Immature natural killer cell (primary cell): ENCODE data around the gene SMPD1. TPM values are rescaled to one million over a fixed set of nuclear protein-coding genes. Genes with fewer than 3 reads are reported as not detected.

Experiments
- DNase-seq, 3 donors: peaks; one replicate each; pipeline ENCODE4 v3.0.0; 2022; ENCODE audit warnings: mixed read lengths in 1 of 3
- H3K27ac Mint-ChIP-seq, 6 donors: one replicate each; pipeline ENCODE4 v1.8.0; 2020; ENCODE audit warnings: mixed read lengths in 6 of 6, mild to moderate bottlenecking in 5 of 6, inconsistent platforms in 4 of 6, moderate library complexity in 3 of 6
- H3K27me3 Mint-ChIP-seq, 3 donors: one replicate each; pipeline ENCODE4 v1.8.0; 2020 to 2021; ENCODE audit warnings: low read depth in 3 of 3, mild to moderate bottlenecking in 3 of 3, mixed read lengths in 3 of 3, moderate library complexity in 3 of 3, inconsistent platforms in 1 of 3
- H3K36me3 Mint-ChIP-seq, 3 donors: one replicate each; pipeline ENCODE4 v1.8.0; 2020; ENCODE audit warnings: mixed read lengths in 3 of 3, inconsistent platforms in 2 of 3, mild to moderate bottlenecking in 2 of 3
- H3K4me1 Mint-ChIP-seq, 2 donors: one replicate each; pipeline ENCODE4 v1.8.0; 2020; ENCODE audit warnings: inconsistent platforms in 2 of 2, mild to moderate bottlenecking in 2 of 2, mixed read lengths in 2 of 2, moderate library complexity in 1 of 2
- H3K4me3 Mint-ChIP-seq, 5 donors: one replicate each; pipeline ENCODE4 v1.8.0; 2020; ENCODE audit warnings: mild to moderate bottlenecking in 5 of 5, mixed read lengths in 5 of 5, inconsistent platforms in 3 of 5, moderate library complexity in 3 of 5
- H3K9me3 Mint-ChIP-seq, 6 donors: one replicate each; pipeline ENCODE4 v1.8.0; 2020; ENCODE audit warnings: mild to moderate bottlenecking in 6 of 6, mixed read lengths in 6 of 6, inconsistent platforms in 4 of 6, moderate library complexity in 3 of 6
- polyA plus RNA-seq, 3 donors: library from polyadenylated mRNA; unstranded; fragments of 300-500 nt; fragmentation: Illumina TruSeq; gene quantifications; one replicate each; pipeline ENCODE4 v1.2.3, GENCODE V29; 2021

SMPD1 gene
- polyA plus RNA-seq, 3 donors from 2014 or later = 12.0 to 21.9 (median 18.4) TPM

DNA sequence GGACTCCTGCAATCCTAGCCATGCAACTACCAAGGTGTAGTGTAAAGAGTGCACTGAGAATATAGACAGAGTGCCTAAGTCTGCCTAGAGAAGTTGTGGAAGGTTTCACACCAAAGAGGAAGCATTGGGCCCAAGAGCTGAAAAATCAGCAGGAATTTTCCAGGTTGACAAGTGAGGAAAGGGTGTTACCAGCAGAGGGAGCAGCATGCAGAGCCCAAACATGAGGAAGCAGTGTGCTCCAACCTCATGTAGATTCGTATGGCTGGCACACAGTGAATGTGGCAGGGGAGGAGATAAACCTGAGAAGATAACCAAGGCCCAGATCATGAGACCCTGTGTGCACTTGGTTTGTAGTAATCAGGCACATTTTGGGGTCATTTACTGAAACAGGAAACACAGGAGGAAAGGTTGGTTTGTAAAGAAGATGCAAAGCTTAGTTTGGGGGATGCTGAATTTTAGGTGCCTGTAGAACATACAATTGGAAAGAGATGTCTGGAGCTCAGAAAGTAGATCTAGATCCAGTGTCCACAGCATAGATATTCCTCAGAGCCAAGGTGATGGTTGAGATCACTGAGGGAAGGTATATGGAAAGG lies 48.8 kb downstream of the SMPD1 start:
- peaks cover 0 to 2% (median 0%) of the 10 kb centered on the region in 3 donors for H3K27me3 Mint-ChIP-seq

DNA sequence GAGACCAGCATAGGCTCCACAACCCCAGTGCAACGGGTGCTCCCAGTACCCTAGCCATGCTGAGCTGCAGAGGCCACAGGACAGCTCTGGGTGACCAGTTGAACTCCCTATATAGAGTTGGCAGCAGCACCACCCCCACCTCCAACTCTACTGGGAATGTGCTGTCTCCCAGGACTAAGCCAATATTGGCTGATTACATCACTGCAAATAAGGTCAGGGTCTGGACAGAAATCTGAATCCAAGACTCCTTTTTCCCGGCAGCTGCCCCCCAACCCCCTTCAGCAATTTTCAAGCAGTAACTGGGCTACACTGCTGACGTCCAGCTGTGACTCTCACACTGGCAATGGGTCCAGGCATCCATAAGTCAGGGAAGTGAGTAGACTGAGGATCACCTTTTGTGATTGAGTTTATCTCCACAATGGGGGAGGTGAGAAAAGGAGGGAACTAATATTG lies 50.7 kb downstream of the SMPD1 start, which contains the start of gene HPX:
Gene HPX (minus strand): TSS at position 82 of the 453 bp plus-strand sequence. CDS start 24 bp downstream, at position 58.
- no peak within 1 kb of the TSS for H3K4me3 Mint-ChIP-seq

More for the DNA sequence above, 48.8 kb downstream of the SMPD1 start:
- Mint-ChIP-seq H3K9me3 (no peaks in the 10 kb centered on the region), H3K4me1 (no peaks in the 10 kb centered on the region), H3K27ac (no peak overlapping the region), H3K36me3 (peaks cover 0 to 3% (median 0%) of the 10 kb centered on the region in 3 donors), H3K4me3 (no peak overlapping the region)
- peak; percentile 12 to 30 (median 17) for DNase-seq

DNA sequence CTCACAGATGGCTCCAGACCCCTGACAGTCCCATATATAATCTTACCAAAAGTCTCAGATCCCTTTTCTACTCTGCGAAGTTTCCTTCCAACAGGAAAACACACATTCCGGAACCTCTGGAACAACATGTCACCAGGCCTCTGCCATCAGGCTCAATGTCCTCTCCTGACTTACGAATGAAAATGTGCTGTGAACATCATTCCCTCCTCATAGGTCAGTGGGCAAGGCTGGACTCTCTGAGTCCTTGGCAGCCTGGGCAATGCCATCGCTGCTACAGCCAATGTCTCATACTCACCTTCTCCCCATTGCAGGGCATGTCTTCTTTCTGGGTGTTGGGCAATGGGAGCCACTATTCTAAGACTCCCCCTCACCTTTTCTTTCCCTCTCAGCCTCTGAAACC lies 52.2 kb downstream of the SMPD1 start:
- Mint-ChIP-seq H3K27me3 (no peaks in the 10 kb centered on the region), H3K9me3 (no peaks in the 10 kb centered on the region), H3K4me3 (no peak overlapping the region), H3K36me3 (no peaks in the 10 kb centered on the region), H3K4me1 (no peaks in the 10 kb centered on the region), H3K27ac (no peak overlapping the region)
- DNase-seq = no peak

More for the DNA sequence above, 50.7 kb downstream of the SMPD1 start, which contains the start of gene HPX:
- Mint-ChIP-seq H3K4me1 (no peaks in the 10 kb centered on the region), H3K36me3 (peaks cover 0 to under 1% (median 0%) of the 10 kb centered on the region in 3 donors), H3K27me3 (no peaks in the 10 kb centered on the region), H3K27ac (peak within 1 kb of the TSS in 1 of 6 donors; percentile 20), H3K9me3 (no peaks in the 10 kb centered on the region)
- no peak for DNase-seq

DNA sequence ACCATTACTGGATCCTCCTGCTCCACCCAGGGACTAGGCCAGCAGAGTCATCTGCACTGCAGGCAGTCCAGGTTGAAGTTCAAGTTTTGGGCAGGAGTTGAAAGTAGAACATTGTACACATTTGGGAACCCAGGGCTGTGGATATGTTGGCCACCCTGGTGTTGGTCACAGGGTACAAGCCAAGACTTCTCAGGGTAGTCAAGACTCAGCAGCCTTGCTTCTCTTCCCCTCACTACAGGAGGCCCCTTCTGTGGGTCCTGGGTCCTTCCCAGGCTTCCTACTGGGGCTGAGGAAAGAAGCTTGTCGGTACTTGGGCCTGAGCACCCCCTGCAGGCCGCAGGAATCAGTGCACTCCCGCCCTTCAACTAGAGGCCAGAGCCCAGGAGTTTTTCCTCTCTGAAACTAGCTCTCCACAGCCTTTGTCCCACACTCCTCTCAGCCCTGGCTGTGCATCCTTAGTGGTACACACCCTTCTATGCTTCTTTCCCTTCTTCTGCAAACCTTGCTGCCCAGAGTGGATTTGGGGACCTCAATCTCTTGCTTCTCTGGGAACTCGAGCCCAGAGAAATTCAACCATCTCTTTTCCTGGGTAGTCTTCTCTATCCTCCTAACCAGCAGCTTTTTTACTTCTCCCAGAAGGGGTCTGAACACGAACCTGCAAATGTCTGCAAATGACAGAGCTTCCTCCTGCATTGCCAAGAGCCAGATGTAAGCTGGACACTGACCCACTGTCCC lies 53.2 kb downstream of the SMPD1 start:
- Mint-ChIP-seq H3K27ac (no peak overlapping the region), H3K9me3 (no peaks in the 10 kb centered on the region), H3K4me1 (no peaks in the 10 kb centered on the region), H3K36me3 (peaks cover 0 to 5% (median 0%) of the 10 kb centered on the region in 3 donors), H3K27me3 (no peaks in the 10 kb centered on the region), H3K4me3 (no peak overlapping the region)
- DNase-seq = peak; percentile 38 to 54 (median 52)

Other genes starting within 250 kb of the SMPD1 start
- not detected for gene OR52B2, start 220.1 kb upstream of the SMPD1 start, polyA plus RNA-seq
- not detected for gene OR52W1, start 191.2 kb upstream of the SMPD1 start, polyA plus RNA-seq
- not detected for gene C11orf42, start 184.9 kb upstream of the SMPD1 start, polyA plus RNA-seq
- 10 to 100 TPM; 11.9 to 20.5 (median 15.1) TPM for gene FHIP1B, start 155.8 kb upstream of the SMPD1 start, polyA plus RNA-seq
- gene CNGA4, start 151.4 kb upstream of the SMPD1 start, polyA plus RNA-seq = not detected
- gene CCKBR, start 130.6 kb upstream of the SMPD1 start, polyA plus RNA-seq = not detected
- not detected for gene CAVIN3, start 70.0 kb upstream of the SMPD1 start, polyA plus RNA-seq
- 10 to 100 TPM; 30.8 to 55.9 (median 35.2) TPM for gene APBB1, start 28.6 kb downstream of the SMPD1 start, polyA plus RNA-seq
- not detected for gene HPX, start 50.5 kb downstream of the SMPD1 start, polyA plus RNA-seq
- 1 to 10 TPM; 1.8 to 5.0 (median 2.9) TPM for gene TRIM3, start 83.5 kb downstream of the SMPD1 start, polyA plus RNA-seq
- gene ARFIP2, start 90.9 kb downstream of the SMPD1 start, polyA plus RNA-seq = 10 to 100 TPM; 34.2 to 39.9 (median 35.0) TPM
- gene TIMM10B, start 91.0 kb downstream of the SMPD1 start, polyA plus RNA-seq = 10 to 100 TPM; 33.9 to 41.6 (median 35.2) TPM
- 1 to 10 TPM in 1 of 3 donors, under 1 TPM in 2; 0.74 to 1.3 (median 0.86) TPM for gene DNHD1, start 106.8 kb downstream of the SMPD1 start, polyA plus RNA-seq
- 10 to 100 TPM; 17.6 to 25.7 (median 18.3) TPM for gene RRP8, start 213.1 kb downstream of the SMPD1 start, polyA plus RNA-seq
- 100 to 1,000 TPM; 155 to 297 (median 193) TPM for gene ILK, start 213.3 kb downstream of the SMPD1 start, polyA plus RNA-seq
- gene TAF10, start 221.7 kb downstream of the SMPD1 start, polyA plus RNA-seq = 100 to 1,000 TPM; 329 to 365 (median 334) TPM
- 100 to 1,000 TPM; 110 to 225 (median 167) TPM for gene TPP1, start 228.9 kb downstream of the SMPD1 start, polyA plus RNA-seq